GM18502 (cell line): Measurements from ENCODE around the gene MDC1.
"Not testable (repeated sequence)": the region's sequence is repeated elsewhere in the genome, so short reads cannot be mapped to it uniquely, and the experiment has no call there.

Source experiments
- ATAC-seq: cut with Tn5 transposase; IDR thresholded peaks from one replicate; pipeline ENCODE4 v1.9.1; 2021; ENCODE audit warnings: mild to moderate bottlenecking; ENCODE audit not compliant: unreplicated experiment, poor library complexity

MDC1 gene

DNA sequence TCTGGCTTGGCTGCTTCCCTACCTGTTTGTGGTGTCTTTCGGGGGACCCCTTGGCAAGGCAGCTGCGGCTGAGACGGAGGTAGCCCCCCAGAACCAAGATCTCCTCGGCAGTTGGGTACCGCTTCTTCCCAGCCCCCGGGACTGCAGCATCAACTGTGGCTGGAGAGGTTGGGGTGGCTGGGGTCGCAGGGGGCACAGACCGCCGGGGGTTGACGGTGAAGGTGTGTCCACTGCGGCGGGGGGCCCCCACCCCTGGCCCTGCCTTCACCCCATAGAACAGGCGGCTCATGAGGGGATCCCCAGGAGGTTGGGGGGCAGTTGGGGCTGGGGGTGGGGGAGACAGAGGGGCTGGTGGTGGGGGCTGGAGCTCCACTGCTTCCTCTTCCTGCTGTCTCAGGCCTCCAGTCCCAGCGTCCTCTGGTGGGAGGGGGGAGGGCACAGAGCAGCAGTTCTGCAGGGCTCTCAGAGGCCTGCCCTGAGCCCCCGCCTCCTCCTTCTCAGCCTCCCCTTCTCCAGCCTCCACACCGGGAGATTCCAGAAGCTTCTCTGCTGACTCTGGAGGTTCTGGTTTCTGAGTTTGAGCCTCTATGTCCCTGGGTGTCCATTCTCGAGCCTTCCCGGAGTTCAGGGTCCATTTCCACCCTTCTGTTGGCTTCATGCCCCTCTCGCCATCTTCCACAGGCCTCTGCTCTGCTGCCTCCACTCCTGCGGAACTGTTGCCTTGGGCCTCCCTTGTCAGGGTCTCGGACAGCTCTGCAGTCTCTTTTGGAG, 32.5 kb downstream of the MDC1 start:
- ATAC-seq: no peak

DNA sequence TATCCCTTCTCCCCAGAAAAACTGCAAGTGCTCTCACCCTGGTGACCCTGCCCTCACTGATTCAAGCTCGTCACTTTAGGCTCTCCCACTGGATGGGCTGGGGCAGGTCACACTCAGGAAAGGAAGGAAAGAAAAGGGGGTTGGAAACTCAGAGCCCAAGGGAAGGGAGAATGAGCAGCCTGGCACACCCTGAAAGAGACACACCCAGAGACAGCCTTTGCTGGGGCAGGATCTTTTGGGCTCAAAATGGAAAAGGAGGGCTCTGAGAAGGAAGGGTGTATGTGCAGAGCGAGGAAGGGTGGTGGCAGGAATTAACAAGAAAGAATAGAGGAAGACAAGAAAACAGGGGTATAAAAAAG, 33.1 kb downstream of the MDC1 start:
- no peak for ATAC-seq

DNA sequence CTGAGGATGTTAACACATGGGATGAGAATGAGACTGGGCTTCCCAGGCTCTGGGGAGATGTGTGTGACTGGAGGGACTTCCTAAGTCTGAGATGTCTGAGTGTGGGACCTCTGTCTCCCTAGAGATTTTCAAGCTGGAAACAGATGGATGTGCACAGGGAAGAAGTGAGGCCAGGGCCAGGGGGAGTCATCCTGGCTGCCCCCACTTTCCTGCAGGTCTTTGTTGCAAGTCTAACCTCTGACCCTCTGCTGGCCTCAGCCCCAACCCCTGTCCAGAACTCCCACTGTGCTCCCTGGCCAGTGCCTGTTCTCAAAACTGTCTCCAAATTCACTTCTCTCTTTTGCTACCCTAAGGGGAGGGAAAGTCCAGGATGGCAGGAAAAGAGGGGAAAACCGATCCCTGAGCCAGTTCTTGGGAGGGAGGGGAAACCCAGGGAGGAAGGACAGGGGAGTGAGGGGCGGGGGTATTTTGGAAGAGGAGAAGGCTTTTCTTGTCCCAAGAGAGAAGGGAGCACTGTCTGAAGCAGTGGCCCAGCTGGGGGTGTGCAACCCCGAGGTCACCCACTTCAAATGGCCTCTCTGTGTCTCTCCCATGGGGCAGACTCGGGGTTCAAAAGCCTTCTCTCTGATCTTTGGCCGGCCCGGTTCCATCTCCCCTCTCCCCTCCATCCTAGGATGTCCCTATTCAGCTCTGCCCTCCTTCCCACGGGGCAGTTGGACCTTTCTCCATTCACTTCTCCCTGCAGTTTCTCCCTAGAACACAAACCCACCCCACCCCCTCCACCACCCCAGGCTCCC, 33.7 kb downstream of the MDC1 start:
- no peak for ATAC-seq

DNA sequence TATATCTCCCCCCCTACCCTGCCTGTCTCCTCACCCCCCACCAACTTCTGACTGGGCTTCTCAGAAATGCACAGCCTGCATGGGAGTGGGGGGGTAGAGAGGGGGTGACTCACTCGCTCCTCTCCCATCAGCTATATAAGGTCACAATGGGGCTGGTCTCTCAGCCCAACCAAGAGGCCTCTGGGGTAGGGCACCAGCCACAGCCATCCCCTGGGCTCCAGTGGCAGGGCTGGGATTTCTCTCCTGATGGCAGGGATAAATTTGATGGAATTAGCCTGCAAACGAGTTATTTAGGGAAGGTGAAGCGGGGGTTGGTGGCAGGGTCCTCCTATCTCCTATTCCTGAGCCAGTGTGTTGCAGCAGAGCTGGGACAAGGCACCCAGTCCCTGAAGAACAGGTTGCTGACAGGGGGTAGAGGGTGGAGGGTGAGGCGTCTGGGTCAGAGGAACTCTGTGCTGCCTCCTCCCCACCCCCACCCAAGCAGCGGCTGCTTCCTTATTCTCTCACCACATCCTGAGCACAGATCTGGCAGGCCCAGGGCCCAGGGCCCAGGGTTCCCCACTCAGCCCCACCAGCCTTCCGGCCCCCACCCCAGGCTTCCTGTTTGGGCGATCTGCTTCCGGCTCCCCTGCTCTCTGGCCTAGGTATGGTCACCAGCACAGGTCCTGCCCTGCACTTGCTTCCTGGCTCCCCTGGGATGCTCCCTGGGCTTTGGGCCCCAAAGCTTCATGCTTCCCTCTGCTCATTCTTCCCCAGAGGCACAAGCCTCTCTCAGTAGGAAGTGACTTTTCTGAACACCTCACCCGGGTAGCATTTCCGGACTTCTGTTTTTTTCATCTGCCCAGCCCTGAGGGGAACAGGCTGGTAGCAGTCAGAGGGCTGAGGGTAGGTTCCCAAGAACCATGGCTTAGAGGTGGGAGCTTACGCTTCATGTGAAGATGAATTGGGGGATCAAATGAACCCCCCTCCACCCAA, 34.7 kb downstream of the MDC1 start:
- peak; percentile 49 for ATAC-seq

DNA sequence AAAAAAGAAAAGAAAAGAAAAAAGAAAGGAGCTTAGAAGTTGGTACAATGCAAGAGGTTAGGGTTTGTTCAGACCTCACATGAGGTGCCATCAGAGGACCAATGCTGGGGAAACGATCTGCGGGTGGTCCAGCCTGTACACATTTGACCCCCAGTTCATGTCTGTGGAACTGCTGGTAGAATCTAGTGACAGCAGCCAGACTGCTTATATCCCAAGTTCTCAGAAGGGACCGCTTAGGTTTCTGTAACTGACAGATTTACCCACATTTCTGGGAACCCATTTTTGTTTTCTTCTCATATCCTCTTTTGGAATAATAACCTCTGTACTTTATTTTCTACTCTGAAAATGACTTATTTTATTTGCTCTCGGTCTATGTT, 35.3 kb downstream of the MDC1 start:
- no peak for ATAC-seq

DNA sequence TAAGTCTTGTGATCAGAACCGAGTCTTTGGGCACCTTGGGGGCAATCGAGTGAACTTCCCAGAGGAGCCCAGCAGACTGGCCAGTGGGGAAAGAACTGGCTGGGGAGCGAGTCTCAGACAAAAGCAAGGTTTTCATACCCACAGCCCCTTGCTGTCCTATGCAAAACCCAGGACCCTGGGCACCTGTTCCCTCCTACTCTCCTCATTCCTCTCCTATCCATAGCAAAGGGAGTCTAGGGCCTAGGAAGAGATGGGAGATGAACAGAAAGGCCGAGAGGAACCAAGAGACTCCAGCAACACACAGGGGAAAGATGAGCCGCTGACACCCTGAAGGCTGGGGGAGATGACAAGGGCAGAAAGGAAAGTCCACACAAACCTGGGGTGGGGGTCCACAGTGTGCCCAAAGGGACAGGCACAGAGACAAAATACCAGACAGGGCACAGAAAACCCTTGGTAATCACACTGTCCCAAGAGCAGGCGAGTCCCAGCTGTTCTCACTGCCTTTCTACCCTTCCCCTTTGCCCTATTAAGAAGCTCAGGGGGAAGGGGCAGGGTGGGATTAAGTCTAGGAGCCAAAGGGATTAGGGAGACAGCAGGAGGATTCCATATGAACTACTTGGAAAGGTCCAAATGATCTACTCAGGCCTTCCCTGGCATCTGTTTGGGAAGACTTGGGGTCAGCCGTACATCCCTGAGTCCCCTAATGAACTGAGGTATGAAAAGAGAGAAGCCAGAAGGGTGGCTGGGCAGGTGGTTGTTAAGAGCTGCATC, 37.1 kb downstream of the MDC1 start:
- ATAC-seq: no peak

DNA sequence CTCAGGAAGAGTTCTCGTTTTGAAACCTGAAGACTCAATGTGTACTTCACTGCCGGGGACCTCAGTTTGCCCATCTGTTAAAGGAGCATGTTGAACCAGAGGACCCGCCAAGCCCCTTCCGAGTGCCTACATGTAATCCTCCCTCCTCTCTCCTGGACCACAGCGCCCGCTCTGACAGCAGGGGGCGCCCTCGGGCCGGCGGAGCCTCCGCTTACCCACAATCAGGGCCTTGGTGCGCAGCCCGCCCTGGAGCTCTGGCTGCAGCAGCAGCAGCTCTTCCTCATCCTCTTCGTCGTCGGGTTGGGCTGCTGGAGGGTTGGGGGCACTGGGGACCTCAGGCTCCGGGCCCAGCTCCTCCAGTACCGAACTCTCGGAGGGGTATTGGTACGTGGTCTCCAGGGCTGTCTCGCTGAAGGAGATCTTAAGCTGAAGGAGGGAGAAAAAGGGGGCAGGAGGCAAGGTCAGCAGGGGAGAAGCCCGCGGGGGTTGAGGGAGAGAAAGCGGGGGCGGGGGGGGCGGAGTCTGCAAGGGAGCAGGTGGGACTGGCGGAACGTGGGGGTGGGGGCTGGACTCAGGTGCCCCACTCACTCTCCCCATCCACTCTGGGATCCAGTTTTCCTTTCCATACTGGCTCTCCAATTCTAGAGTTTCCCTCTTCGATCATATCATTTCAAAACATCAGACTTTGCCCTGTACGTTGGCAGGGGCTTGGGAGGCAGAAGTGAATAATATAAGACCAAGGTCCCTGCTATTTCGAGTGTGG, 37.9 kb downstream of the MDC1 start:
- peak; percentile 41 for ATAC-seq

DNA sequence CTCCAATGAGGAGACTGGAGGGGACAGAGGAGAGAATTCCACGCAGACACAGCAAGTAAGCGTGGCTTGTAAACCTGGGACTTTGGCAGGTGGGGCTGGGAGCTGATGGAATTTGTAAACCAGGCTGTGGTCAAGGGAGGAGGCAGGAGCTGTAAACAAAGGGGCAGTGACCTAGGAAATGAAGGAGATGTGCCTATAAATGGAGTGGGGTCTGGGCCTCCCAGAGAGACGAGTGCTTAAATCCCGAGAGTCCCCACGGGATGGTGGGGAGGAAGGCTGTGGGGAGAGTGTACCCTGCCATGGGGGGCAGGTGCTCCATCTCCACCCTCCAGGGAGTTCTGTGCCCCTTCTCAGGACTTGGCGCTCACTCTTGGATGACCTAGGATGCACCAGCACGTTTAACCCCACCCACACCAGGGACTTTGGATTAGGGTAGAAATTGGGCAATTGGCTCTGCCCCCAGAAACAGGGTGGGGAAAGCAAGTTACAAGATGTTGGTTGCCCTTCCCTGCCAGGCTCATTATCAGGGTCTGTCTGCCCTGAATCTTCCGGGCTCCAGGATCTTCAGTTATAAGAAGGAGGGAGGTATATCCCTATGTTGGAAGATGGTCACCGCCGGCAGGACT, 40.3 kb downstream of the MDC1 start:
- no peak for ATAC-seq

DNA sequence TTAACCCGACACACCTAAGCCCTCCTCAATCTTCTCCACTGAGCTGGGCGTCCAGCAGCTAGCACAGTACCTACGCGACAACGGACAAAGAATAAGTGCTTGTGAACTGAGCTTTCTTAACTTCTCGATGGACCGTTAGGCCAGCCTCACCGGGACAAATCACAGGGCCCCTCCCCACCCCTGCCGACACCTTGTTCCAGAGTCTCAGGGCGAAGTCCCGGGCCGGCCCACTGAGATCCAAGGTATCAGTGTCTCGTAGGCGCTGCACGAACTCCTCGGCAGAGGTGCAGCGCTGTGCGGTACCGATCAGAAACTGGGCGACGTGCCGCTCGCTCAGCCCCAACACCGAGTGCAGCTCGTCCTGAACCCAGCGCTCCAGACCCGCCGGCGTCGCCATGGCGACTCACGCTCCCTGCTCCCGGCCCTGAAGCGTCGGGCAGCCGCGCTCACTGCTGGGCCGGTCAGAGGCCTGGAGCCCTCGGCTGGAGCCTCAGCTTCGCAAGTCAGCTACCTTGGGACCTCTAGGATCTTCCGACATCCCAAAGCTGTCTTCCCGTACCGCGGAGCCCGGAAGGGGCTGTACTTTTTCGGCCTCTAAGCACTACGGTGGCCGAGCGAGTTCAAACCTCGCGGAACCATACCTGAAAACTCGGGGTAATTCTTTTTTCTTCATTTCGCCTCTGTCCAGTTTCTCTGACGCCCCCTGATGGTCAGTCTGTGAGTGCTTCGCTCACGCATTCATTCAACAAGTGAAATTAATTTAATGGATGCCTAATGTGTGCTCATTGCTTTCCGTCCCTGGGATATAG, 44.4 kb downstream of the MDC1 start, which contains the start of gene DHX16:
Gene DHX16 (minus strand): TSS at position 562 of the 809 bp plus-strand sequence. CDS start 165 bp downstream, at position 397.
- peak; percentile 75 for ATAC-seq

DNA sequence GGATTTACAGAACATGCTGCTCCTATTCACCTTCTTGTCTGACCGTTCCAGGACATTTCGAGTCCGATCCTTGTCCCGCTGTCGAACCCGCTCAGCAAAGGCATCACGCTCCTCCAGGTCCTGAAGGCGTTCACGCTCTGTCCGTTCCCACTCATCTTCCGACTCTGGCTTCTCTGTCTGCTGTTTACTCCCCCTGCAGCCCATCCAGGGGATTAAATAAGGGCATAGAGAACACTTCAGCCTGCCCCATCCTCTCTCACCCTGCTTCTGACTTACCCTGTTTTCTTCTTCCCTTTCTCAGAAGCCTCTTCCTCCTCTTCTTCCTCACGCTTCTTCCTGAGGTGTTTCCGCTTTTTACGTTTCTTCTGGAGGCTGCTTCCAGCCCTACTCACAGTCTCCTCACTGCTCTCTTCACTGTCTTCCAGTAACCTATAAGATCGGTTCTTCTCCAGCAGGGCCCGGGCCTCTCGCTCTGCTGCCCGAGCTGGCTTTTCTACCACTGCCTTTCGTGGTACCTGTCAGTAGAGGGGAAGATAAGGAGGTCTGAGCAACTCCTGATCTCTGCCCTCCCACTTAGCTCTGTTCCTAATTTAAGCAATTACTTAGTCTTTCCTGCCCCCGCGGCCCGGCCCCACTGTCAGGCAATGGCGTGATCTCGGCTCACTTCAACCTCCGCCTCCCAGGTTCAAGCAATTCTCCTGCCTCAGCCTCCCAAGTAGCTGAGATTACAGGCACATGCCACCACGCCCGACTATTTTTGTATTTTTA, 46.1 kb downstream of the MDC1 start:
- no peak for ATAC-seq

DNA sequence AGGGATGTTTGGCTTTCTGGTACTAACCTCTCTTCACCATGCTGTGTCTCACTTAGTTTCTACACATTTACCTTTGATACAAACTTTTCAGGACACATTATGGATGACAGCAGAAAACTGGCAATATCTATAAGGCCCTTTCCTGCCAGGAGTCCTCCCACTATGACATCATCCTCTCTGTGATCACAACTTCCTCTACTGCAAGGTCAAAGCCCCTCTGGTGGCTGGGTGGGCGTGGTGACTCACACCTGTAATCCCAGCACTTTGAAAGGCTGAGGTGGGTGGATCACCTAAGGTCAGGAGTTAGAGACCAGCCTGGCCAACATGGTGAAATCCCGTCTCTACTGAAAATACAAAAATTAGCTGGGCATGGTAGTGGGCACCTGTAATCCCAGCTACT, 50.8 kb downstream of the MDC1 start:
- not testable (repeated sequence) for ATAC-seq

DNA sequence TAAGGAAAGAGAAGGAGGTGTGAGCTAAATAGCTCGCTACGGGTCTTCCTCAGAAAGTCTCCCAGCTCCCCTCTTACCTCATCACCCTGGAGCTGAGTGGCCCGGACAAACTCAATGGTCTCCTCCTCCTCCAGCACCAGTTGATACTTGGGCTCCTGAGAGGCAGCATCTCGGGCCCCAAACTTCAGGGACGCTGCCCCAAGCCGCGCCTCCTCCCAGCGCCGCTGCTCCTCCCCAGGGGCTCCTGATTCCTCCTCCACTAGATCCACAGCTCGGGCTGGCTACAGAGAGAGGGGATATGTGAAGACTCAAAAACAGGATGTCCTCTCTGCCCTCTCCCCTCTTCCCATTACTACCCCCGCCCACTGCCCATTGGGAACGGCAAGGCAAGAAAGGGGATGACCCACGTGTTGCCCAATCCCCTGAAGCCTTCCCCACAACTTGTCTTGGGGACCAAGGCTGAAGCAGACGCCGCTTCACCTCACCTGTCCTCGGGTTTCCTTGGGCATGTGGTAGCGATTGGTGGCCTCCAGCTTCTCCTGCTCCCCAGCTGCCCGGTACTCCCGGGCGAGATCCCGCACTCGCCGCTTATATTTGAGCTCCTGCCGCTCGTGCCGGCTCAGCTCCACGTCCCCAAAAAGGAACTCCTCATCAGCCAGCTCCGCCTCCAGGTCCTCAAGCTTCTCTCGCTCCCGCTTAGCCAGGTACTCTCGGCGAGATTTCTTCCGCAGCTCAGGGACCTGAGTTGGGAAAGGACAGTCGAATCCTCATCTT, 51.9 kb downstream of the MDC1 start:
- no peak for ATAC-seq

DNA sequence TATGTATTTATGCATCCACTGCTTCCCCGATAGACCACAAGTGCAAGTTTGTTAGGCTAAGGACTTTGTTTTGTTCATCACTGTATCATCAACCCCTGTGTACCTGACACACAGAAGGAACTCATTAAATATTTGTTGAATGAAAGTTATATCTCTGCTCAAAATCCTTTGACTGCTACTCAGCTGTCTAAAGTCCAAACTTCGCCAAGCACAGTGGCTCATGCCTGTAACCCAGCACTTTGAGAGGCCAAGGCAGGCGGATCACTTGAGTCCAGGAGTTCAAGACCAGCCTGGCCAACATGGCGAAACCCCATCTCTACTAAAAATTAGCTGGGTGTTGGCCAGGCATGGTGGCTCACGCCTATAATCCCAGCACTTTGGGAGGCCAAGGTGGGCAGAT, 59.2 kb downstream of the MDC1 start:
- ATAC-seq: not testable (repeated sequence)

DNA sequence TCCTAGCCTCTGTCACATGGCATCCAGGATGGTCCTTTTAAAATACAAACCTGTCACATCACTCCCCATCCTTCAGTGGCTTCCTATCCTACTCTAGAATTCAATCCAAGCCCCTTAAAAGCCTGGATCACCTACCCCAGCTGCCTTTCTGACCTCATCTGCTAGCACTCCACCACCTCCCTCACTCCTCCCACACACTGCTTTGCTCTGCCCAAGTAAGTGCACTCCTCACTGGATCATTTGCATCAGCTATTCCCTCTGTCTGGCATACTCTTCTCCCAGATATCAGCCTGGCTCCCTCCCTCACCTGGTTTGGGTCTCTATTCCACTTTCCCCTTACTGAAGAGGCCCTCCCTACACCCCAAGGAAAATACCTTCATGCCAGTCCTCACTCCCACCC, 59.6 kb downstream of the MDC1 start:
- ATAC-seq: no peak

DNA sequence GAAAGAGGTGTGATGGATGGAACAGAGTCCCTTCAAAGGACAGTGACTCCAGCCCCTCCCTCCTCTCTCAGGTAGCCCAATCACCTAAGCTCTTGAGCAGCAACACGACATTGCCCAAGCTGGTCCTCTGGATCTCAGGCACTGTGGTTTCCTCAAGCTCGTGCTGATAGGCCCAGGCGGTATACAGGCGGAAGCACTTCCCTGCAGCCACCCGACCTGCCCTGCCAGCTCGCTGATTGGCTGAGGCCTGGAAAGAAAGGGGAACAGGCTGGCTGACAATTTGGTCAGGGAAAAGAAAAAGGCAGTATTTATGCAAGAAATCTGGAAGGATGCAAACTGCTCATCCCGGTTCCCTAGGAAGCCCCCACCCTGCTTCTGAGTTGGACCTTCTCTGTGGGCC, 60.6 kb downstream of the MDC1 start:
- no peak for ATAC-seq

DNA sequence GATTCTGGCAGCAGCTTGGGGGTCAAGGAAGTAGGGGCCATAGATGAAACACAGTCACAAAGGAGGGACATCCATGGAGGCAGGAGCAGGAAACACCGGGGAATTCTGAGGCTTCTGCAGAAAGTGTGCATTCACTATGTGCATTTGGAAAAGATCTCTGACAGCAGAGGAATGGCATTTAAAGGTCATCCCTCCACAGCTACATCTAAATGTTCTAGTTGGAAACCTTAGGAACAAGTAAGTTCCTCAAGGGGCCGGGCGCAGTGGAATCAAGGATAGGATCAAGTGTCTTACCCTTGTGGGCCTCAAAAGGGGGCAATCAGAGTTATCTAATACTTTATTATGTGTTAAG, 61.4 kb downstream of the MDC1 start:
- no peak for ATAC-seq
